LNCaP clone FGC (cell line): Measurements from ENCODE around the gene ACKR3.

ENCODE experiments used
- DNase-seq: peaks from one replicate; pipeline ENCODE4 v3.0.0-alpha.2; 2011; ENCODE audit warnings: low read depth
- H3K4me3 ChIP-seq: 2 replicates; pipeline ENCODE4 v1.5.1; 2011; ENCODE audit warnings: mild to moderate bottlenecking, low read depth, low read length, control low read depth
- TF ChIP-seq, protein P1 (sequence below): IDR thresholded peaks from 2 replicates; pipeline ENCODE4 v1.5.1; 2012; ENCODE audit warnings: mild to moderate bottlenecking; ENCODE audit not compliant: control insufficient read depth, insufficient read depth; ENCODE audit errors: extremely low read depth

ACKR3 gene

DNA sequence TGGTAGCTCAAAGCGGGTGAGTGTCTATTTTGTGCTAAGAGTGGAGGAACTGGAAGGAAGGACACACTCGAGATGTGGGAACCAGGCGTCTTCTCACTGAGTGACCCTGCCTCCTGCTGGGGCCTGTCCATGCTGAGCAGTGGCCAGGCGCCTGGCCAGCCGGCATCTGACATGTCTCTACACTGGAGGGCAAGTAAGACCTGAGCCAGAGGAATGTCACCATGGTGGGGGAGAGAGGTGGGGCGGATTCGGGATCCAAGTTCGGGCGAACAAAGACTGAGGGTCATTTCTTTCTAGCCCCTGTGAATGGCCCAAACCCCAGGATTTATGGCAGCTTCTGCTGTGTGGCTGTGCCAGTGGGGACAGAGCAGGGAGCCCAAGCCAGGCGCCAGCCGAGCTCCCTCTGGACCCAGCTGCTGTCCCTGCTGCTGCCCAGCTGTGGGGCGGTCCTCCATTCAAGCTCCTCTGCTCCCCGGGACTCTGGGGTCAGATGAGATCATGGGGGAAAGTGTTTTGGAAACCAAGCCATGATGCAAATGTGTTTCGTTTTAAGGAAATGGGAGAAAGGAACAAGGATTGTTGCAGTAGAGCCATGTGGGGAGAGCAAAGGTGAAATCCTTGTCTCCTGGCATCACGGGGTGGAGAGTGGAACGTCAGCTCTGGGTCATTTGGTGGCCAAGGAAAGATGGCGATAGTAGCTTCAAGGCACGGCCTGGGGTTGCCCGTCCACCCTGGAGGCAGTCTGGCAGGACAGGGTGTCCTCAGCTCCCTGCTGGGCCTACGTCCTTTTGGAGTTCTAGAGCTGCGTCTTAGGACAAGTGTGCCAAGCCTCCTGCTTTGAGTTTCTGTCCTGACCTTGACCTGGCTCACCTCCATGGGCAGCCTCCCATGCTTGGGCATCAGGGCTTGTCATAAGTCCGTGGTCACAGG, 8.1 kb downstream of the ACKR3 start:
- TF ChIP-seq, protein P1, sequence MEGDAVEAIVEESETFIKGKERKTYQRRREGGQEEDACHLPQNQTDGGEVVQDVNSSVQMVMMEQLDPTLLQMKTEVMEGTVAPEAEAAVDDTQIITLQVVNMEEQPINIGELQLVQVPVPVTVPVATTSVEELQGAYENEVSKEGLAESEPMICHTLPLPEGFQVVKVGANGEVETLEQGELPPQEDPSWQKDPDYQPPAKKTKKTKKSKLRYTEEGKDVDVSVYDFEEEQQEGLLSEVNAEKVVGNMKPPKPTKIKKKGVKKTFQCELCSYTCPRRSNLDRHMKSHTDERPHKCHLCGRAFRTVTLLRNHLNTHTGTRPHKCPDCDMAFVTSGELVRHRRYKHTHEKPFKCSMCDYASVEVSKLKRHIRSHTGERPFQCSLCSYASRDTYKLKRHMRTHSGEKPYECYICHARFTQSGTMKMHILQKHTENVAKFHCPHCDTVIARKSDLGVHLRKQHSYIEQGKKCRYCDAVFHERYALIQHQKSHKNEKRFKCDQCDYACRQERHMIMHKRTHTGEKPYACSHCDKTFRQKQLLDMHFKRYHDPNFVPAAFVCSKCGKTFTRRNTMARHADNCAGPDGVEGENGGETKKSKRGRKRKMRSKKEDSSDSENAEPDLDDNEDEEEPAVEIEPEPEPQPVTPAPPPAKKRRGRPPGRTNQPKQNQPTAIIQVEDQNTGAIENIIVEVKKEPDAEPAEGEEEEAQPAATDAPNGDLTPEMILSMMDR, result no peak
- H3K4me3 ChIP-seq, result no peak overlapping the region

DNA sequence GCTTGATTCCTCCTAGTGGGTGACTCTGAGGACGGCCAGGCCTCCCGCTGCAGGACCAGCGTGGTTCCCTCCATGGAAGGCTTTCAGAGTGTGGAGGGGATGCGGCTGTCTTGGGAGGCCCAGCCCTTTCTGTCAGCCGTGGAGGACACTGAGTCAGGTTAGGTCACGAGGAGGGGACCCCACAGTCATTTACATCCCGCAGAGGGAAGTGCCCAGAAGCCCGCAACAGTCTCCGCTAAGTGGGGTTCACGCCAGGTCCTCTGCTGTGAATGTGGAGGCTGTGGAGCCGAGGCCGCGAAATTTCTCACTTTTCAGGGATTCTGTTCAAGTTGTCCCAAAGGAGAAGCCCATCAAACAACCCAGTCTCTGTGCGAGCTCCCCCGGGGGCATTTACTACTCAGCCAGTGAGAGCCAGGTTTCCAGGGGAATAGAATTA, 8.8 kb downstream of the ACKR3 start:
- H3K4me3 ChIP-seq, result no peak overlapping the region
- no peak for DNase-seq
- TF ChIP-seq, protein P1, result no peak

More for the DNA sequence above, 8.1 kb downstream of the ACKR3 start:
- DNase-seq, result no peak

DNA sequence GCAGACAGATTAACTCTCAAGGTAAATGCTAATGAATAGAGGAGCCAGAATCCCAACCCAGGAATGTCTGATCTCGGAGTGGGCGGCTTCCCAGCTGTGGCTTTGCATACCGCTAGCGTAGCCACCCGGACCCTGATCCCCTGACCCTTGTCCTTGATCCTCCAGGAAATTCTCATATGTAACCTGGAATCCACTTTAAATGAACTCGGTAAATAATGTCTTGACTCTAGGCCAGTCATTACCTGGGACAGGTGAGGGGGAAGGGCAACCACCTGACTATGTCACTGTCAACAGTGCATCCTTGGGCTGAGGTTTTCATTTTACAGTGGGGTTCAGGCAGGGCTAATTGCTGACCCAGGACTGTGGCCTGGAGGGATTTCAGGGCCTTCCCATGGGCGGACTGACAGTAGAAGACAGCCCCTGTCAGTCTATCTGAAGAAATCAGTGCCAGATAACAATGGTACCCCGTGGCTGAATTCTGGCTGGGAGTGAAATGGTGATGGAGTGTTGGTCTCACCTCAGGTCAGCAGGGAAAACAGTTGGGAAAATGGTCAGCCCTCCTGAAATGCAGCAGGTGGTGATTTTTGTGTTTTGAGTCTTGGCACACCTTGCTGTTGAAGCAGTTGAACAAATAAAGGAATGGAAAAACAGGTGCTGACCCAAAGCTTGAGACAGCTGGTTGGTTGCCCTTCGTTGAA, 9.6 kb downstream of the ACKR3 start:
- no peak overlapping the region for H3K4me3 ChIP-seq
- DNase-seq, result peak; percentile 61
- TF ChIP-seq, protein P1, result no peak

DNA sequence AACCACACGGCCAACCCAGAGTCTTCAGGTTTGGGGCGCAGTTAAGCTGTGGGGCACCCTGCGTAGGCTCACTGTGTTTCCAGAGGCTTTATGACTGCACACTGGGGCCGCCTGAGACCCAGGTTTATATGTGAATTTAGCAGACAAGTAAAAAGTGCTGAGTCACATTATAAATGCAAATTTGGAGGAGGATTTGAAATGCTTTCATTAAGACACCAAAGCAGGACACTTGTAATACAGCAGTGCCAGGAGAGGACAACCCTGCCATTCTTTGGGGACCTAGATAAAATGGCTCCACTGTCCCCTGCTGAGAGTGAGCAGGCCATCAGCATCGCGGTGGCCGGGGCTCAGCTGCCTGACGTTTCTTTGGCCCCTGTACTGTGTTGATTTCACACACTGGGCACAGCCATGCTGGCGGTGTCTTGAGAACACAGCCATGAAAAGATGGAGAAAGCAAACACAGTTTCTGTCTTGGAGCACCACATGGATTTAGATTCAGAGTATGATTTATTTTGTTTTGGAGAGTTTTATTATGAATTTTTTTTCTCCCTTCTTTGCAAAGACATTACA, 10.2 kb downstream of the ACKR3 start:
- no peak for DNase-seq
- TF ChIP-seq, protein P1, result no peak
- no peak overlapping the region for H3K4me3 ChIP-seq

DNA sequence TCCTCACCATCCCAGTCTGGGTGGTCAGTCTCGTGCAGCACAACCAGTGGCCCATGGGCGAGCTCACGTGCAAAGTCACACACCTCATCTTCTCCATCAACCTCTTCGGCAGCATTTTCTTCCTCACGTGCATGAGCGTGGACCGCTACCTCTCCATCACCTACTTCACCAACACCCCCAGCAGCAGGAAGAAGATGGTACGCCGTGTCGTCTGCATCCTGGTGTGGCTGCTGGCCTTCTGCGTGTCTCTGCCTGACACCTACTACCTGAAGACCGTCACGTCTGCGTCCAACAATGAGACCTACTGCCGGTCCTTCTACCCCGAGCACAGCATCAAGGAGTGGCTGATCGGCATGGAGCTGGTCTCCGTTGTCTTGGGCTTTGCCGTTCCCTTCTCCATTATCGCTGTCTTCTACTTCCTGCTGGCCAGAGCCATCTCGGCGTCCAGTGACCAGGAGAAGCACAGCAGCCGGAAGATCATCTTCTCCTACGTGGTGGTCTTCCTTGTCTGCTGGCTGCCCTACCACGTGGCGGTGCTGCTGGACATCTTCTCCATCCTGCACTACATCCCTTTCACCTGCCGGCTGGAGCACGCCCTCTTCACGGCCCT, 11.2 kb downstream of the ACKR3 start:
- no peak overlapping the region for H3K4me3 ChIP-seq
- DNase-seq, result no peak
- TF ChIP-seq, protein P1, result no peak

DNA sequence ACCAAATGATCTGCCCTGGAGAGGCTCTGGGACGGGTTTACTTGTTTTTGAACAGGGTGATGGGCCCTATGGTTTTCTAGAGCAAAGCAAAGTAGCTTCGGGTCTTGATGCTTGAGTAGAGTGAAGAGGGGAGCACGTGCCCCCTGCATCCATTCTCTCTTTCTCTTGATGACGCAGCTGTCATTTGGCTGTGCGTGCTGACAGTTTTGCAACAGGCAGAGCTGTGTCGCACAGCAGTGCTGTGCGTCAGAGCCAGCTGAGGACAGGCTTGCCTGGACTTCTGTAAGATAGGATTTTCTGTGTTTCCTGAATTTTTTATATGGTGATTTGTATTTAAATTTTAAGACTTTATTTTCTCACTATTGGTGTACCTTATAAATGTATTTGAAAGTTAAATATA, 11.9 kb downstream of the ACKR3 start:
- TF ChIP-seq, protein P1, result no peak
- DNase-seq, result no peak
- no peak overlapping the region for H3K4me3 ChIP-seq
